Measurements from ENCODE around the gene DOHH. TPM values are rescaled to one million over a fixed set of nuclear protein-coding genes. Genes with fewer than 3 reads are reported as not detected.

The DOHH gene
- total RNA-seq, 1 donor from 2014 or later, result 10.1 TPM

GRCh38 chr19:3503036-3503572 is 2.6 kb upstream of the DOHH start:
- no peak for TF ChIP-seq CTCF (IDR thresholded peaks at IDR 0.05)
- Mint-ChIP-seq H3K27me3 (ENCODE audit: low read depth) (no peaks in the 10 kb centered on the region), H3K4me1 (ENCODE audit: low read depth) (peaks cover 31% of the 10 kb centered on the region), H3K36me3 (ENCODE audit: low read depth) (no peaks in the 10 kb centered on the region), H3K9me3 (ENCODE audit: low read depth) (no peaks in the 10 kb centered on the region), H3K27ac (ENCODE audit: unreplicated experiment) (no peak overlapping the region), H3K4me3 (ENCODE audit: unreplicated experiment) (no peak overlapping the region)
- DNase-seq (ENCODE audit: low spot score), result no peak

GRCh38 chr19:3501780-3502179 is 1.3 kb upstream of the DOHH start:
- Mint-ChIP-seq H3K36me3 (ENCODE audit: low read depth) (peaks cover 2% of the 10 kb centered on the region), H3K27ac (ENCODE audit: unreplicated experiment) (no peak overlapping the region), H3K9me3 (ENCODE audit: low read depth) (peaks cover 2% of the 10 kb centered on the region), H3K4me1 (ENCODE audit: low read depth) (peaks cover 22% of the 10 kb centered on the region), H3K4me3 (ENCODE audit: unreplicated experiment) (no peak overlapping the region), H3K27me3 (ENCODE audit: low read depth) (no peaks in the 10 kb centered on the region)
- no peak for TF ChIP-seq CTCF (IDR thresholded peaks at IDR 0.05)
- DNase-seq (ENCODE audit: low spot score), result no peak

GRCh38 chr19:3499738-3500428 is 591 bp downstream of the DOHH start:
- Mint-ChIP-seq H3K27me3 (ENCODE audit: low read depth) (no peaks in the 10 kb centered on the region), H3K9me3 (ENCODE audit: low read depth) (peaks cover 2% of the 10 kb centered on the region), H3K36me3 (ENCODE audit: low read depth) (peaks cover 6% of the 10 kb centered on the region), H3K4me3 (ENCODE audit: unreplicated experiment) (peak overlapping the region; percentile 83), H3K27ac (ENCODE audit: unreplicated experiment) (peak overlapping the region; percentile 97), H3K4me1 (ENCODE audit: low read depth) (peaks cover 17% of the 10 kb centered on the region)
- no peak for DNase-seq (ENCODE audit: low spot score)
- TF ChIP-seq CTCF (IDR thresholded peaks at IDR 0.05), result no peak

- no peak overlapping the region for H3K4me3 Mint-ChIP-seq (ENCODE audit: unreplicated experiment)
- peaks cover 9% of the 10 kb centered on the region for H3K36me3 Mint-ChIP-seq (ENCODE audit: low read depth)
- no peaks in the 10 kb centered on the region for H3K27me3 Mint-ChIP-seq (ENCODE audit: low read depth)
- H3K4me1 Mint-ChIP-seq (ENCODE audit: low read depth), result peaks cover 17% of the 10 kb centered on the region
- H3K27ac Mint-ChIP-seq (ENCODE audit: unreplicated experiment), result no peak overlapping the region
- H3K9me3 Mint-ChIP-seq (ENCODE audit: low read depth), result peaks cover 2% of the 10 kb centered on the region
- no peak for TF ChIP-seq CTCF (IDR thresholded peaks at IDR 0.05)
- no peak for DNase-seq (ENCODE audit: low spot score)
Observed at GRCh38 chr19:3497757-3498520, 2.5 kb downstream of the DOHH start.

GRCh38 chr19:3496392-3497273 is 3.8 kb downstream of the DOHH start:
- DNase-seq (ENCODE audit: low spot score), result no peak
- Mint-ChIP-seq H3K27me3 (ENCODE audit: low read depth) (no peaks in the 10 kb centered on the region), H3K36me3 (ENCODE audit: low read depth) (peaks cover 14% of the 10 kb centered on the region), H3K4me1 (ENCODE audit: low read depth) (peaks cover 17% of the 10 kb centered on the region), H3K4me3 (ENCODE audit: unreplicated experiment) (no peak overlapping the region), H3K9me3 (ENCODE audit: low read depth) (peaks cover 2% of the 10 kb centered on the region), H3K27ac (ENCODE audit: unreplicated experiment) (no peak overlapping the region)
- TF ChIP-seq CTCF (IDR thresholded peaks at IDR 0.05), result no peak

Data from chondrocyte (in vitro differentiated cells).